Mesendoderm (in vitro differentiated cells): ENCODE measurements around the gene LMBR1.
A peak's percentile ranks its signal among the peaks of the same experiment; 100 is the strongest.

Experiments used
- DNase-seq: peaks from one replicate; pipeline ENCODE4 v3.0.0; 2013
- H2AK5ac ChIP-seq: 2 replicates; pipeline ENCODE4 v1.6.1; 2013; ENCODE audit warnings: low read length, inconsistent platforms
- H2BK120ac ChIP-seq: 2 replicates; pipeline ENCODE4 v1.6.1; 2013; ENCODE audit warnings: low read depth, mild to moderate bottlenecking, low read length, moderate library complexity, mixed read lengths
- H2BK15ac ChIP-seq: replicated peaks from 2 replicates; pipeline ENCODE4 v1.6.1; 2013; ENCODE audit warnings: low read depth, mild to moderate bottlenecking, moderate library complexity
- H2BK5ac ChIP-seq: 2 replicates; pipeline ENCODE4 v1.6.1; 2013; ENCODE audit warnings: low read length, inconsistent platforms
- H3K18ac ChIP-seq: 2 replicates; pipeline ENCODE4 v1.6.1; 2013; ENCODE audit warnings: mild to moderate bottlenecking, low read length, mixed read lengths
- H3K23ac ChIP-seq: one replicate; pipeline ENCODE4 v1.6.1; 2013; ENCODE audit warnings: low read length
- H3K27ac ChIP-seq: 2 replicates; pipeline ENCODE4 v1.5.1; 2013; ENCODE audit warnings: low read depth, mild to moderate bottlenecking, inconsistent platforms, low read length, moderate library complexity
- H3K27me3 ChIP-seq: 2 replicates; pipeline ENCODE4 v1.6.1; 2013; ENCODE audit warnings: low read length, control low read depth, mild to moderate bottlenecking, inconsistent platforms; ENCODE audit not compliant: insufficient read depth, poor library complexity
- H3K36me3 ChIP-seq: 2 replicates; pipeline ENCODE4 v1.6.1; 2013; ENCODE audit warnings: low read length, inconsistent platforms; ENCODE audit not compliant: control insufficient read depth, insufficient read depth
- H3K4ac ChIP-seq: one replicate; pipeline ENCODE4 v1.6.1; 2013; ENCODE audit warnings: low read depth, mild to moderate bottlenecking, low read length, moderate library complexity
- H3K4me1 ChIP-seq: 2 replicates; pipeline ENCODE4 v1.6.1; 2013; ENCODE audit warnings: low read depth, low read length, inconsistent platforms; ENCODE audit not compliant: control insufficient read depth
- H3K4me2 ChIP-seq: 2 replicates; pipeline ENCODE4 v1.6.1; 2013; ENCODE audit warnings: low read length
- H3K4me3 ChIP-seq: 2 replicates; pipeline ENCODE4 v1.5.1; 2013; ENCODE audit warnings: mild to moderate bottlenecking, low read length
- H3K56ac ChIP-seq: one replicate; pipeline ENCODE4 v1.6.1; 2013; ENCODE audit warnings: low read length
- H3K79me1 ChIP-seq: 2 replicates; pipeline ENCODE4 v1.6.1; 2013; ENCODE audit warnings: low read length, inconsistent platforms
- H3K79me2 ChIP-seq: 2 replicates; pipeline ENCODE4 v1.6.1; 2013; ENCODE audit warnings: mild to moderate bottlenecking, low read length; ENCODE audit not compliant: control insufficient read depth, insufficient read depth
- H3K9ac ChIP-seq: 2 replicates; pipeline ENCODE4 v1.6.1; 2013; ENCODE audit warnings: low read length, inconsistent platforms
- H4K5ac ChIP-seq: one replicate; pipeline ENCODE4 v1.6.1; 2013; ENCODE audit warnings: low read length
- H4K8ac ChIP-seq: one replicate; pipeline ENCODE4 v1.6.1; 2013; ENCODE audit warnings: low read depth, mild to moderate bottlenecking, control low read depth, low read length, moderate library complexity
- WGBS: extraction: QIAGEN DNeasy Blood & Tissue Kit; methylation state at CpG from one replicate; pipeline ENCODE4 v1.1.7; 2013; ENCODE audit warnings: low lambda C conversion rate, missing lambda C conversion rate; ENCODE audit not compliant: insufficient coverage; ENCODE audit errors: extremely low coverage; 5-methylcytosine and 5-hydroxymethylcytosine counted together

Gene LMBR1

DNA sequence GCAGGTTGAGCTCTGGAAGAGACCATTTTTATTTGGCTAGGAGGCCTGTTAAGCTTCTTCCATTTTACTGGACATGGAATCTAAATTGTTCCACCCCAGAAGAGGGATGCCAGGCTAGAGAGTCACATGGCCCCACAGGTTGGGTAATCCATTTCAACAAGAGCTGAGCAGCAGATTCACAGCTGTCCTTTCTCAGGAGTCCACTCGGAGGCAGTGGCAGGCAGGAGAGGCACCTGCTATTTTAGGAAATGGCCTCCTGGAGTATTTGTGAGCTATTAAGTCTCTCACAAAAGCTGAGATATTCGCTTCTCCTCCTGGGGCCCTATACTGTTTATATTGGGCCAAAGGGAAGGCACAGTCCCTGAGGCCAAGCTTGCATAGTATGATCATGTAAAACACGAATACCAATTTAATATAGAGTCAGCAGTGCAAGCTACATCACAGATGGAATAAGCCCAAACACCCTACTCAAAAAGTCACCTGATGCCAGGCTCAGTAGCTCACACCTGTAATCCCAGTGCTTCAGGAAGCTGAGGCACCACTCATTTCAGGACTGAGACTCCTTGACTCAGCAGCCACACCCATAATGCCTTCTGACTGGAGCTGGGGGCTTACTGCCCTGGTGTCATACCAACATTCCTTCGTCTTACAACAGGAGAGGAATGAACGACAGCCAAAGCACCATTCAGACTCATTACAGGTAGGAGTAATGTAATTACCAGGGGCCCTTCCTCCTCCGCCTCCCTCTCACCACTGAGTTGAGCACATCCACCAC, 124.1 kb downstream of the LMBR1 start:
- whole genome bisulfite sequencing, result no CpG with 5 or more reads among the region's 6 CpGs
- no peak overlapping the region for H3K18ac ChIP-seq

GRCh38 chr7:156766666-156767065, 126.3 kb downstream of the LMBR1 start:
- Histone ChIP-seq H3K23ac (no peak overlapping the region), H3K36me3 (no peaks in the 10 kb centered on the region), H3K4me2 (no peak overlapping the region), H2BK15ac (no peak overlapping the region), H3K27ac (no peak overlapping the region), H2BK5ac (no peak overlapping the region), H3K9ac (no peak overlapping the region), H4K8ac (no peak overlapping the region), H3K79me2 (no peaks in the 10 kb centered on the region), H2BK120ac (no peak overlapping the region), H3K4ac (no peak overlapping the region), H3K4me1 (no peaks in the 10 kb centered on the region), H4K5ac (no peak overlapping the region), H3K18ac (no peak overlapping the region), H2AK5ac (no peak overlapping the region), H3K27me3 (no peaks in the 10 kb centered on the region), H3K79me1 (no peaks in the 10 kb centered on the region), H3K56ac (no peak overlapping the region), H3K4me3 (no peak overlapping the region)
- WGBS, result no CpG with 5 or more reads among the region's 6 CpGs
- peak; percentile 71 for DNase-seq

More for the DNA sequence above, 124.1 kb downstream of the LMBR1 start:
- Histone ChIP-seq H3K79me1 (no peaks in the 10 kb centered on the region), H3K4me2 (no peak overlapping the region), H3K27me3 (no peaks in the 10 kb centered on the region), H4K5ac (no peak overlapping the region), H4K8ac (no peak overlapping the region), H3K4ac (no peak overlapping the region), H3K27ac (no peak overlapping the region), H3K4me3 (no peak overlapping the region), H3K36me3 (no peaks in the 10 kb centered on the region), H3K23ac (no peak overlapping the region), H2BK15ac (no peak overlapping the region), H3K4me1 (no peaks in the 10 kb centered on the region), H3K79me2 (no peaks in the 10 kb centered on the region), H3K9ac (no peak overlapping the region), H2BK120ac (no peak overlapping the region), H3K56ac (no peak overlapping the region), H2BK5ac (no peak overlapping the region), H2AK5ac (no peak overlapping the region)
- peak; percentile 75 for DNase-seq

DNA sequence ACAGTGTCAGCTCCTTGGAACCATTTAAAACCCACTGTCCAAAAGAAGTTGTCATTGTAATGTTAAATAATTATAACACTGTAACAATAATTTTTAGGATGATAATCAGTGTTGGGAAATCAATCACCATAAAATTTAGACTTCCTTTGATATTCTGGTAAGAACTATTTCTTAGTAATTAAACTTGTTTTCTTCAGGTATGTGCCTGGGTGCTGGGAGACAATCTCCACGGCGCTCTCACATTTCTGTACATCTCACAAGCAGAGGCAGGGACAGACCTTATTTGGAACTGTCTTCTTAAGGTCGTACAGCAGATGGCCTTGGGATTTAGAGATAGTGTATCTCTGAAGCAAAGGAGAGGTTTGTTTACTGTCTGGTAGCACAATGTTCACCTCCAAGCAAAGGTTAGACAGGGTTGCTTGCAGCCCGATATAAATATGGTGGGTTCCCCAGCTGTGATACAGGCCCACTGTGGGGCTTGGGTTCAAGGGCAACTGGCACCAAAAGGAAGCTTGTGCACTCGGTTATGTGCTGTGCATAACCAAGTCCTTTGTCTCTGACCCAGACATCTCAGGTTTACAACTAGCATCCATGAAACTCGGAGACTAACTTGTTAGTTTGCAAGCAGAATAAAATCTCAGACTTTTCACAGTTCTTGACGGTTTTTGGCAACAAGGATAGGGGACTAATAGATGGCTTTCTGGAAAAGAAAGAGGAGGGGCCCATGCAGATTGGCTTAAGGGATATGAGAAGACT, 126.9 kb downstream of the LMBR1 start:
- Histone ChIP-seq H3K4me3 (no peak overlapping the region), H3K9ac (no peak overlapping the region), H4K8ac (no peak overlapping the region), H2BK15ac (no peak overlapping the region), H3K4ac (no peak overlapping the region), H3K18ac (no peak overlapping the region), H2AK5ac (no peak overlapping the region), H2BK120ac (no peak overlapping the region), H3K56ac (no peak overlapping the region), H3K4me1 (no peaks in the 10 kb centered on the region), H4K5ac (no peak overlapping the region), H3K79me1 (no peaks in the 10 kb centered on the region), H3K23ac (no peak overlapping the region), H3K79me2 (no peaks in the 10 kb centered on the region), H3K27ac (no peak overlapping the region), H3K27me3 (no peaks in the 10 kb centered on the region), H3K36me3 (no peaks in the 10 kb centered on the region), H3K4me2 (no peak overlapping the region), H2BK5ac (no peak overlapping the region)
- WGBS, result no CpG with 5 or more reads among the region's 7 CpGs
- no peak for DNase-seq

DNA sequence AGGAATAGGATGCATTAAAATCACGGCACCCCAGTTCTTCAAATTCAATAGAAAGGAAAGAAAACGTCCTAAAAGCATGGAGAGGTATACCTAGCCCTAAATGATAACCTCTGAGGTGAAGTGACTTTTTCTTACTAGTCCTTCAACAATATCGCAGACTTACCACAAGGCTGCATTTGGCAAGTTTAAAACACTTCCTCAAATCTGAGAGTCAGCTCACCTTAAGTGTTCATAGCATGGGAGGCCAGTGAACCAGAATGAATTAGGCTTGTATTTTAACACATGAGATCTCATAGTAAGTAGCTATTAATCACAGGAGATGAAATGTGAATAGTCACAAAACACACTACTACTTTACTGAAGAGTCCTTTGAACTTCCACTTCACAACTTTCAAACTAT, 128.2 kb downstream of the LMBR1 start:
- no peaks in the 10 kb centered on the region for H3K79me1 ChIP-seq
- no CpG with 5 or more reads among the region's 3 CpGs for WGBS
- no peaks in the 10 kb centered on the region for H3K36me3 ChIP-seq
- no peaks in the 10 kb centered on the region for H3K27me3 ChIP-seq
- H3K79me2 ChIP-seq, result no peaks in the 10 kb centered on the region
- no peak overlapping the region for H2BK15ac ChIP-seq
- no peak overlapping the region for H3K9ac ChIP-seq
- no peak overlapping the region for H2BK120ac ChIP-seq
- no peak overlapping the region for H2BK5ac ChIP-seq
- no peak overlapping the region for H3K18ac ChIP-seq
- no peak overlapping the region for H4K5ac ChIP-seq
- DNase-seq, result no peak
- H3K4me1 ChIP-seq, result no peaks in the 10 kb centered on the region
- no peak overlapping the region for H3K27ac ChIP-seq
- no peak overlapping the region for H3K56ac ChIP-seq
- no peak overlapping the region for H3K4me2 ChIP-seq
- H3K4me3 ChIP-seq, result no peak overlapping the region
- H2AK5ac ChIP-seq, result no peak overlapping the region
- H3K4ac ChIP-seq, result no peak overlapping the region
- H3K23ac ChIP-seq, result no peak overlapping the region
- no peak overlapping the region for H4K8ac ChIP-seq

DNA sequence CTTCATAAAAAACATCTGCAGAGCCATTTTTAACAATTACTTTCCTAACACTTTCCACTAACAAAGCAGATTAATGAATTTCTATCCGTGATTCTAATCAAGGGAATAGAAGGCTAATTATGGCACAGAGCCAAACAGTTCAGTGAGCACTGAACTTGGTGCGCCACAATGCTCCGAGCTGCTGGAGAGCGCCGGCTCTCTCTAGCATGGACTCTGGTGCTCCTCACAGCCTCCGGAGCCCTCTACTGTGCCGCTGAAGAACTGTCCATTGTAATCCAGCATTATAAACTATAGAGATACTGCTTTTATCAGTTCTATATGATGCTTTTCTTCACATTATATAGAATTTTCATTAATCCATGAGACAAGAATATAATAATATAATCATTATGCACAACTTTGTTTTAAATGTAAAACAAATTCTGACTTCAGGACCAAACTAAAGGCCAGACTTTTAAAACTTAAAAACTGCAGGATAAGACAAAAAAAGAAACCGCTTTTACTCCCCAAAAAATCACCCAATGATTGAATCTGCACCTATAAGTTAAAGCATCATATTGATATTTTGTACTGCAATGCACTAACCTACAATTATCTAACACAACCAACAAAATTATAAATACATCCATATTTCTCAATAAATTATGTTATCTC, 128.8 kb downstream of the LMBR1 start:
- Histone ChIP-seq H3K27ac (no peak overlapping the region), H3K56ac (no peak overlapping the region), H3K4ac (no peak overlapping the region), H3K4me3 (no peak overlapping the region), H3K4me1 (no peaks in the 10 kb centered on the region), H3K18ac (no peak overlapping the region), H3K9ac (no peak overlapping the region), H3K79me1 (no peaks in the 10 kb centered on the region), H2BK15ac (no peak overlapping the region), H3K4me2 (no peak overlapping the region), H2BK5ac (no peak overlapping the region), H2AK5ac (no peak overlapping the region), H4K8ac (no peak overlapping the region), H4K5ac (no peak overlapping the region), H3K27me3 (no peaks in the 10 kb centered on the region), H3K79me2 (no peaks in the 10 kb centered on the region), H2BK120ac (no peak overlapping the region), H3K23ac (no peak overlapping the region), H3K36me3 (no peaks in the 10 kb centered on the region)
- WGBS, result no CpG with 5 or more reads among the region's 8 CpGs
- DNase-seq, result peak; percentile 63
